ENCODE measurements around the gene DOK7. TPM values are rescaled to one million over a fixed set of nuclear protein-coding genes. Genes with fewer than 3 reads are reported as not detected.

The DOK7 gene
- total RNA-seq, 1 experiment from 2014 or later = 7.6 TPM

- Histone ChIP-seq H3K27ac (no peak overlapping the region), H3K9me2 (ENCODE audit: insufficient read depth) (no peaks in the 10 kb centered on the region), H2AFZ (no peak overlapping the region), H4K20me1 (ENCODE audit: insufficient read depth) (no peaks in the 10 kb centered on the region), H3F3A (ENCODE audit: insufficient read depth, low read depth) (no peaks in the 10 kb centered on the region), H3K27me3 (ENCODE audit: insufficient read depth, low read depth) (no peaks in the 10 kb centered on the region), H3K36me3 (ENCODE audit: low read depth) (no peaks in the 10 kb centered on the region), H3K4me3 (no peak overlapping the region), H3K79me2 (ENCODE audit: low read depth) (no peaks in the 10 kb centered on the region), H3K4me2 (no peak overlapping the region), H3K9me3 (ENCODE audit: insufficient read depth, low read depth) (no peaks in the 10 kb centered on the region), H3K4me1 (replicated peaks; ENCODE audit: insufficient read depth) (no peaks in the 10 kb centered on the region)
- TF ChIP-seq CTCF (conservative IDR thresholded peaks at IDR 0.05) (no peak), EZH2 (IDR thresholded peaks at IDR 0.05; ENCODE audit: low read depth) (no peak)
- intact Hi-C loops (cut with micrococcal nuclease; ENCODE audit: unreplicated experiment) = no loop called here
- POLR2A ChIA-PET (ENCODE audit: unreplicated experiment) = no interaction called here
- CTCF ChIA-PET = no interaction called here
- DNase-seq = no peak
- BruUV-seq (replicated peaks) = no TSS peak
Measured at GRCh38 chr4:3476936-3477749, 14.0 kb downstream of the DOK7 start.

- Histone ChIP-seq H3K4me2 (no peak overlapping the region), H3K4me1 (replicated peaks; ENCODE audit: insufficient read depth) (no peaks in the 10 kb centered on the region), H3K4me3 (no peak overlapping the region), H3K36me3 (ENCODE audit: low read depth) (no peaks in the 10 kb centered on the region), H3K9me3 (ENCODE audit: insufficient read depth, low read depth) (no peaks in the 10 kb centered on the region), H3K79me2 (ENCODE audit: low read depth) (no peaks in the 10 kb centered on the region), H2AFZ (no peak overlapping the region), H3K27me3 (ENCODE audit: insufficient read depth, low read depth) (no peaks in the 10 kb centered on the region), H4K20me1 (ENCODE audit: insufficient read depth) (no peaks in the 10 kb centered on the region), H3K9me2 (ENCODE audit: insufficient read depth) (no peaks in the 10 kb centered on the region), H3F3A (ENCODE audit: insufficient read depth, low read depth) (no peaks in the 10 kb centered on the region), H3K27ac (no peak overlapping the region)
- no peak for DNase-seq
- no TSS peak for BruUV-seq (replicated peaks)
- intact Hi-C loops (cut with micrococcal nuclease; ENCODE audit: unreplicated experiment) = no loop called here
- TF ChIP-seq CTCF (conservative IDR thresholded peaks at IDR 0.05) (no peak), EZH2 (IDR thresholded peaks at IDR 0.05; ENCODE audit: low read depth) (no peak)
- ChIA-PET CTCF (no interaction called here), POLR2A (ENCODE audit: unreplicated experiment) (no interaction called here)
Measured at GRCh38 chr4:3477750-3478430, 14.8 kb downstream of the DOK7 start.

GRCh38 chr4:3478446-3479357 is 15.6 kb downstream of the DOK7 start:
- peaks cover under 1% of the 10 kb centered on the region; the same call in 1 of the 2 replicates for H3F3A ChIP-seq (ENCODE audit: insufficient read depth, low read depth)
- no peaks in the 10 kb centered on the region for H3K9me3 ChIP-seq (ENCODE audit: insufficient read depth, low read depth)
- H3K79me2 ChIP-seq (ENCODE audit: low read depth) = no peaks in the 10 kb centered on the region
- intact Hi-C loops (cut with micrococcal nuclease; ENCODE audit: unreplicated experiment) = no loop called here
- H3K27ac ChIP-seq = no peak overlapping the region
- no peaks in the 10 kb centered on the region for H3K36me3 ChIP-seq (ENCODE audit: low read depth)
- H3K9me2 ChIP-seq (ENCODE audit: insufficient read depth) = no peaks in the 10 kb centered on the region
- no peak overlapping the region for H2AFZ ChIP-seq
- CTCF ChIA-PET = no interaction called here
- H3K4me1 ChIP-seq (replicated peaks; ENCODE audit: insufficient read depth) = peaks cover 5% of the 10 kb centered on the region
- TF ChIP-seq CTCF (conservative IDR thresholded peaks at IDR 0.05) (no peak), EZH2 (IDR thresholded peaks at IDR 0.05; ENCODE audit: low read depth) (no peak)
- no peak overlapping the region for H3K4me3 ChIP-seq
- no peaks in the 10 kb centered on the region for H3K27me3 ChIP-seq (ENCODE audit: insufficient read depth, low read depth)
- no peak overlapping the region for H3K4me2 ChIP-seq
- no TSS peak for BruUV-seq (replicated peaks)
- no peaks in the 10 kb centered on the region for H4K20me1 ChIP-seq (ENCODE audit: insufficient read depth)
- POLR2A ChIA-PET (ENCODE audit: unreplicated experiment) = no interaction called here
- no peak for DNase-seq

All from PC-9 (cell line).